Thyroid gland (tissue), 4 donors: ENCODE results near the gene ZBP1. TPM values are rescaled to one million over a fixed set of nuclear protein-coding genes. Genes with fewer than 3 reads are reported as not detected.

ENCODE experiments used
- DNase-seq, 2 donors: peaks; one replicate each; pipeline ENCODE4 v3.0.0-alpha.2; 2019
- H3K27ac ChIP-seq, 3 donors: fragments of 200-600 bp; sonication (generic); 1 replicate in 2 of 3; 2 replicates in 1 of 3; pipeline ENCODE4 v1.5.1; 2016 to 2019; ENCODE audit warnings: mild to moderate bottlenecking in 1 of 3, moderate library complexity in 1 of 3
- H3K27me3 ChIP-seq: fragments of 200-600 bp; sonication (generic); one replicate; pipeline ENCODE4 v1.5.1; 2019
- H3K36me3 ChIP-seq, 2 donors: fragments of 200-600 bp; sonication (generic); one replicate each; pipeline ENCODE4 v1.5.1; 2016 to 2019
- H3K4me1 ChIP-seq, 2 donors: fragments of 200-600 bp; sonication (generic); one replicate each; pipeline ENCODE4 v1.5.1; 2017 to 2019
- H3K4me3 ChIP-seq, 3 donors: fragments of 200-600 bp; sonication (generic); replicated peaks in 1 of 3; 1 replicate in 2 of 3; 2 replicates in 1 of 3; pipeline ENCODE4 v1.5.1; 2016; ENCODE audit warnings: mild to moderate bottlenecking in 1 of 3
- H3K9me3 ChIP-seq: fragments of 200-600 bp; sonication (generic); one replicate; pipeline ENCODE4 v1.5.1; 2017
- POLR2A ChIP-seq, 2 donors: fragments of 450-650 bp; IDR thresholded peaks; one replicate each; pipeline ENCODE4 v1.6.1; 2017; ENCODE audit warnings: antibody characterized with exemption in 2 of 2, mild to moderate bottlenecking in 2 of 2, moderate library complexity in 1 of 2
- WGBS, 2 donors: methylation state at CpG; one replicate each; pipeline ENCODE4 v1.1.5; 2017; 5-methylcytosine and 5-hydroxymethylcytosine counted together
- intact Hi-C: fragments of 100-400 bp; cut with DNase I; formaldehyde crosslinking; loops from one replicate; pipeline ENCODE4 v1.15.1; 2023
- total RNA-seq, 4 donors: library from RNA; depleted of rRNA; stranded (reverse); fragments of >200 nt; gene quantifications; one replicate each; pipeline ENCODE4 v1.2.3, GENCODE V29; 2016
- TF ChIP-seq, protein P1 (sequence below), 6 experiments: fragments of 200-600 bp in 3 of 6; fragments of 450-650 bp in 3 of 6; sonication (generic) in 3 of 6; IDR thresholded peaks; one replicate each; pipeline ENCODE4 v1.5.1; 2016 to 2019; ENCODE audit warnings: antibody characterized with exemption in 6 of 6, mild to moderate bottlenecking in 2 of 6, inconsistent platforms in 1 of 6, moderate library complexity in 1 of 6

Gene ZBP1
- total RNA-seq, 4 donors from 2014 or later = 0.33 to 1.5 (median 0.34) TPM; not detected in 1

DNA sequence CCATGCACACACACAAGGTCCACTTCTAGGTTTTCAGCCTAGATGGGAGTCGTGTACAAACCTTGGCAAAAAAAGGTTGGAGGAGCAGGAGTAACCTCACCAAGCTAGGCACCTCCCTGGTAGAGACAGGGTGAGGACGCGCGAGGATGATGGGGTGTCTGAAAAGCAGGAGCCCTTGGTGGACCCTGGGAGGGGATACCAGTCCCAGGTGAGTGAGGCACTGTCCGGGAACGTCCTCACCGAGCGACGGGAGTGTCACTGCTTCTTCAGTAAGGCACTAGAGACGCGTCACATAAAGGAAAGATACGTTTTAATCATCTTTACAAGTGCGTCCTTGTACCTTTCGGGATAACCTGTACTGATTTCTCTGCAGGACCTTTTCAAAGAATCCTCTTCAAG is 29.4 kb upstream of the ZBP1 start:
- TF ChIP-seq, protein P1, sequence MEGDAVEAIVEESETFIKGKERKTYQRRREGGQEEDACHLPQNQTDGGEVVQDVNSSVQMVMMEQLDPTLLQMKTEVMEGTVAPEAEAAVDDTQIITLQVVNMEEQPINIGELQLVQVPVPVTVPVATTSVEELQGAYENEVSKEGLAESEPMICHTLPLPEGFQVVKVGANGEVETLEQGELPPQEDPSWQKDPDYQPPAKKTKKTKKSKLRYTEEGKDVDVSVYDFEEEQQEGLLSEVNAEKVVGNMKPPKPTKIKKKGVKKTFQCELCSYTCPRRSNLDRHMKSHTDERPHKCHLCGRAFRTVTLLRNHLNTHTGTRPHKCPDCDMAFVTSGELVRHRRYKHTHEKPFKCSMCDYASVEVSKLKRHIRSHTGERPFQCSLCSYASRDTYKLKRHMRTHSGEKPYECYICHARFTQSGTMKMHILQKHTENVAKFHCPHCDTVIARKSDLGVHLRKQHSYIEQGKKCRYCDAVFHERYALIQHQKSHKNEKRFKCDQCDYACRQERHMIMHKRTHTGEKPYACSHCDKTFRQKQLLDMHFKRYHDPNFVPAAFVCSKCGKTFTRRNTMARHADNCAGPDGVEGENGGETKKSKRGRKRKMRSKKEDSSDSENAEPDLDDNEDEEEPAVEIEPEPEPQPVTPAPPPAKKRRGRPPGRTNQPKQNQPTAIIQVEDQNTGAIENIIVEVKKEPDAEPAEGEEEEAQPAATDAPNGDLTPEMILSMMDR (IDR thresholded peaks at IDR 0.05) = no peak
- TF ChIP-seq POLR2A (IDR thresholded peaks at IDR 0.05) = no peak
- no peaks in the 10 kb centered on the region for H3K27me3 ChIP-seq
- 89 to 91% methylated on average over 14 of the region's 14 CpGs for WGBS, 2 donors

DNA sequence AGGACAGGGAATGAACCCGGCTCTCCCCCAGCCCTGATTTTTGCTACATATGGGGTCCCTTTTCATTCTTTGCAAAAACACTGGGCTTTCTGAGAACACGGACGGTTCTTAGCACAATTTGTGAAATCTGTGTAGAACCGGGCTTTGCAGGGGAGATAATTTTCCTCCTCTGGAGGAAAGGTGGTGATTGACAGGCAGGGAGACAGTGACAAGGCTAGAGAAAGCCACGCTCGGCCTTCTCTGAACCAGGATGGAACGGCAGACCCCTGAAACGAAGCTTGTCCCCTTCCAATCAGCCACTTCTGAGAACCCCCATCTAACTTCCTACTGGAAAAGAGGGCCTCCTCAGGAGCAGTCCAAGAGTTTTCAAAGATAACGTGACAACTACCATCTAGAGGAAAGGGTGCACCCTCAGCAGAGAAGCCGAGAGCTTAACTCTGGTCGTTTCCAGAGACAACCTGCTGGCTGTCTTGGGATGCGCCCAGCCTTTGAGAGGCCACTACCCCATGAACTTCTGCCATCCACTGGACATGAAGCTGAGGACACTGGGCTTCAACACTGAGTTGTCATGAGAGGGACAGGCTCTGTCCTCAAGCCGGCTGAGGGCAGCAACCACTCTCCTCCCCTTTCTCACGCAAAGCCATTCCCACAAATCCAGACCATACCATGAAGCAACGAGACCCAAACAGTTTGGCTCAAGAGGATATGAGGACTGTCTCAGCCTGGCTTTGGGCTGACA is 28.8 kb upstream of the ZBP1 start:
- Histone ChIP-seq H3K27me3 (no peaks in the 10 kb centered on the region), H3K4me3 (no peak overlapping the region), H3K27ac (no peak overlapping the region), H3K9me3 (no peaks in the 10 kb centered on the region), H3K4me1 (peaks cover 0 to 9% of the 10 kb centered on the region in 2 donors), H3K36me3 (peaks cover 7% of the 10 kb centered on the region in 2 donors)
- WGBS, 2 donors = 88% methylated on average over 15 of the region's 15 CpGs
- no peak for DNase-seq
- intact Hi-C loops = no loop called here
- TF ChIP-seq, protein P1 (IDR thresholded peaks at IDR 0.05) = no peak

More for the DNA sequence above, 29.4 kb upstream of the ZBP1 start:
- no peak overlapping the region for H3K4me3 ChIP-seq
- intact Hi-C loops = loop anchor here (10.0 kb wide), 1 partner anchor 435 kb away; no protein-coding TSS in a partner anchor
- no peak overlapping the region for H3K27ac ChIP-seq
- no peaks in the 10 kb centered on the region for H3K9me3 ChIP-seq
- peaks cover 7% of the 10 kb centered on the region in 2 donors for H3K36me3 ChIP-seq
- DNase-seq = no peak
- H3K4me1 ChIP-seq = peaks cover 0 to 9% of the 10 kb centered on the region in 2 donors

DNA sequence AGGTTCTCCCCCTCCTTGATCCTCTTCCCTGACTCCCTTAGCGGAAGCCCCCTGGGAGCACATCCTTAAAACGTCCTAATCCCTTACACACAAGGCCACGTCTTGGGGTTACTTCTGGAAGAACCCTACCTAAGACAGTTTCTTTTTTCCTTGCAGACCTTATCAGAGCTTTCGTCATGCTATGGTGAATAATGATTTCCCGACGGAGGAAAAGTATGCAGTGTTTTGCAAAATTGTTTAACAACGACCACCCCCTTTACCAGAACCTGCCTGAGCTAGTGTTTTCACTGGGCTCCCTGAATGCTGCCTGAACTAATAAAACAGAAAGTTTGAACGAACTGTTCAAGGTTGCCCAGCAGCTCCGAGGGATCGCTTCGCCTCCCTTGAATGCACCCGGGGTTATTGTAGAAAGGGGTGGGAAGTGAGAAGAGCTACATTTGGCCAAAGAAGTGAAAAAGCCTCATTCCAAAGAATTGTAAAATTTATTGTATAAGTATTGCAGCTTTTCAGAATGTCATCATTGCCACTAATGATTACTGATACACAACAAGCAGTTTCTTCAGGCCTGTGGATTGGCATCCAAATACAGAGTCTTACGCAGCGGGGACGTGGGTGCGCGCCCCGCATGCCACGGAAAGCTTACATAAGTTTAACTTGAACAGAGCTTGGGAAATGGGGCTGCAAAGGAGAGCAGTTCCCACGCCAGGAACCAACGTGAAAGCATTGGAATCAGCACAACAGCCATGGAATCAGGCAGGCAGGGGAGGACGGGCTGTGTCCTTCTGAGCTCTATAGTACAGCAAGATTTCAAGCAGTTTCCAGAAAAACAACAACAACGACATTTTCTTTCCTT is 27.9 kb upstream of the ZBP1 start:
- H3K4me3 ChIP-seq = no peak overlapping the region
- no peak overlapping the region for H3K27ac ChIP-seq
- no peaks in the 10 kb centered on the region for H3K9me3 ChIP-seq
- H3K36me3 ChIP-seq = peaks cover 7% of the 10 kb centered on the region in 2 donors
- H3K27me3 ChIP-seq = no peaks in the 10 kb centered on the region
- TF ChIP-seq, protein P1 (IDR thresholded peaks at IDR 0.05) = no peak
- TF ChIP-seq POLR2A (IDR thresholded peaks at IDR 0.05) = no peak
- DNase-seq = peak in 1 of 2 donors; percentile 5
- peaks cover 0 to 9% of the 10 kb centered on the region in 2 donors for H3K4me1 ChIP-seq
- intact Hi-C loops = no loop called here
- 64 to 75% methylated on average over 23 of the region's 23 CpGs for WGBS, 2 donors

DNA sequence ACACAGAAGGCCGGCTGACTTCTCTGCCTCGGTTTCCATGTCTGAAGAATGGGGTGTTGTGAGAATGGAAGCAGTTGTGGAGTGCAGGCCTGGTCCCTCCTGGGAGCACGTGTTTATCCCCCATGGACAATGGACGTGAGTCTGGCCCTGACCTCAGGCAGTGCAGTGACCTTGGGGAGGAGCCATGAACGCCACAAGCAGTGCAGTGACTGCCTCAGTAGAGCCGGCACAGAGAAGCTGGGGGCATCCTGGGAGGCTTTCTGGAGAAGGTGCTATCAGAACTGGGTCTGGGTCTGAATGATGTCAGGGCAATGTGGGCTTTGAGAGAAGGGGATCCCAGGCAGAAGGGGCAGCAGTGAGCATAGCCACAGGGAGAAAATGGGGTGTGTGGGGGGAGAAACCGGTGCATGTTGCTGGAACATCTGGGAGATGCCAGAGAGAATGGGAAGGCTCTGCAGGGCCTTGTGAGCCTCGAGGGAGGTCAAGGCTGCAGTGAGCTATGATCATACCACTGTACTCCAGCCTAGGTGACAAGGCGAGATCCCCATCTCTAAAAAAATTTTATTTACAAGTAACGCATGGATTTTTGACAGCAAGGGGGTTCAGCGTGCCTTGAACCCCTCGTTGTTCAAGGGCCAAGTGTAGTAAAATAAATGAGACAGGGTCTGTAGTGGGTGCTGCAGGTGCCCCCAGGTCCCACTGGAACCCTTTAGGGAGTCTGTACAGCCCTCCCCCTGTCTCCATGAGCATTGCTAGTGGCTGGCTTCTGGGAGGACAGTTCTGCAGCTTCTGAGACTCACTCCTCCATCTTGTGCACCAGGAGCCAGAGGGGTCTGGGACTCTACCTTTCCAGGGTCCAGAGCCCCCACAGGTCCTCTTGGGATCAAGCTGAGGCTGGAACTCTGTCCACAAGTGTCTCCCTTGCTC is 27.0 kb upstream of the ZBP1 start:
- peaks cover 3 to 7% of the 10 kb centered on the region in 2 donors for H3K36me3 ChIP-seq
- H3K4me1 ChIP-seq = peaks cover 0 to 9% of the 10 kb centered on the region in 2 donors
- H3K4me3 ChIP-seq = no peak overlapping the region
- no peak for DNase-seq
- no peaks in the 10 kb centered on the region for H3K9me3 ChIP-seq
- no peak overlapping the region for H3K27ac ChIP-seq
- 83 to 86% methylated on average over 11 to 12 of the region's 12 CpGs for WGBS, 2 donors
- H3K27me3 ChIP-seq = no peaks in the 10 kb centered on the region
- intact Hi-C loops = no loop called here
- no peak for TF ChIP-seq POLR2A (IDR thresholded peaks at IDR 0.05)
- TF ChIP-seq, protein P1 (IDR thresholded peaks at IDR 0.05) = no peak
